SK-N-SH treated with all-trans-retinoic acid at 6 μM for 48 hours (cell line): ENCODE measurements around the gene WDR31.

Source experiments
- ATAC-seq: fragments of 200-7000 bp; cut with Tn5 transposase; 3 replicates; pipeline ENCODE4 v1.9.1; 2020; ENCODE audit warnings: mild to moderate bottlenecking, moderate library complexity
- BACH2 ChIP-seq: fragments of 250-450 bp; sonication (Bioruptor Pico); IDR thresholded peaks from 2 replicates; pipeline ENCODE4 v1.9.0; 2021; ENCODE audit warnings: mild to moderate bottlenecking, borderline replicate concordance
- CREB5 ChIP-seq: fragments of 250-450 bp; sonication (Bioruptor Pico); IDR thresholded peaks from 2 replicates; pipeline ENCODE4 v1.5.1; 2020; ENCODE audit warnings: low read depth, mild to moderate bottlenecking, moderate library complexity
- CSDC2 ChIP-seq: fragments of 250-450 bp; sonication (Bioruptor Pico); IDR thresholded peaks from 2 replicates; pipeline ENCODE4 v1.5.0; 2020; ENCODE audit warnings: mild to moderate bottlenecking, moderate library complexity
- CSRNP3 ChIP-seq: fragments of 250-450 bp; sonication (Bioruptor Pico); IDR thresholded peaks from 2 replicates; pipeline ENCODE4 v1.5.1; 2021; ENCODE audit warnings: mild to moderate bottlenecking, moderate library complexity
- ESRRG ChIP-seq: fragments of 250-450 bp; sonication (Bioruptor Pico); IDR thresholded peaks from 2 replicates; pipeline ENCODE4 v1.6.1; 2021; ENCODE audit warnings: mild to moderate bottlenecking
- GLIS3 ChIP-seq: fragments of 250-450 bp; sonication (Bioruptor Pico); IDR thresholded peaks from 2 replicates; pipeline ENCODE4 v1.5.0; 2020; ENCODE audit warnings: mild to moderate bottlenecking, moderate library complexity
- OSR1 ChIP-seq: fragments of 250-450 bp; sonication (Bioruptor Pico); IDR thresholded peaks from 2 replicates; pipeline ENCODE4 v1.8.0; 2022; ENCODE audit warnings: moderate library complexity, mild to moderate bottlenecking, inconsistent platforms
- POU6F1 ChIP-seq: fragments of 250-450 bp; sonication (Bioruptor Pico); IDR thresholded peaks from 2 replicates; pipeline ENCODE4 v1.8.0; 2021; ENCODE audit warnings: low read depth, mild to moderate bottlenecking, moderate library complexity, borderline replicate concordance
- PPARA ChIP-seq: fragments of 250-450 bp; sonication (Bioruptor Pico); IDR thresholded peaks from 2 replicates; pipeline ENCODE4 v1.5.0; 2020; ENCODE audit warnings: mild to moderate bottlenecking, borderline replicate concordance
- RARB ChIP-seq: fragments of 250-450 bp; sonication (Bioruptor Pico); IDR thresholded peaks from 2 replicates; pipeline ENCODE4 v1.8.0; 2021; ENCODE audit warnings: mild to moderate bottlenecking, moderate library complexity
- SNAI2 ChIP-seq: fragments of 250-450 bp; sonication (Bioruptor Pico); IDR thresholded peaks from 2 replicates; pipeline ENCODE4 v1.5.0; 2020; ENCODE audit warnings: mild to moderate bottlenecking, moderate library complexity
- TCF4 ChIP-seq: fragments of 250-450 bp; sonication (Bioruptor Pico); IDR thresholded peaks from 2 replicates; pipeline ENCODE4 v1.8.0; 2021; ENCODE audit warnings: mild to moderate bottlenecking, moderate library complexity, borderline replicate concordance
- TOX ChIP-seq: fragments of 250-450 bp; sonication (Bioruptor Pico); IDR thresholded peaks from 2 replicates; pipeline ENCODE4 v1.8.0; 2021; ENCODE audit warnings: mild to moderate bottlenecking, moderate library complexity, borderline replicate concordance
- TSHZ2 ChIP-seq: fragments of 250-450 bp; sonication (Bioruptor Pico); IDR thresholded peaks from 2 replicates; pipeline ENCODE4 v1.5.0; 2020; ENCODE audit warnings: mild to moderate bottlenecking, moderate library complexity
- ZC3H10 ChIP-seq: fragments of 250-450 bp; sonication (Bioruptor Pico); IDR thresholded peaks from 2 replicates; pipeline ENCODE4 v1.5.1; 2021; ENCODE audit warnings: mild to moderate bottlenecking, moderate library complexity
- ZFP3 ChIP-seq: fragments of 250-450 bp; sonication (Bioruptor Pico); IDR thresholded peaks from 2 replicates; pipeline ENCODE4 v1.5.0; 2020; ENCODE audit warnings: mild to moderate bottlenecking, moderate library complexity
- ZFP30 ChIP-seq: fragments of 450-650 bp; formaldehyde crosslinking; IDR thresholded peaks from 2 replicates; pipeline ENCODE4 v1.5.0; 2022; ENCODE audit warnings: mild to moderate bottlenecking, moderate library complexity
- ZNF565 ChIP-seq: fragments of 450-650 bp; formaldehyde crosslinking; conservative IDR thresholded peaks from 2 replicates; pipeline ENCODE4 v1.5.0; 2020; ENCODE audit warnings: low read depth, mild to moderate bottlenecking, moderate library complexity
- ZNF70 ChIP-seq: fragments of 450-650 bp; formaldehyde crosslinking; IDR thresholded peaks from 2 replicates; pipeline ENCODE4 v1.5.0; 2020; ENCODE audit warnings: mild to moderate bottlenecking, moderate library complexity

The WDR31 gene

GRCh38 chr9:113375057-113376023 lies 35.3 kb upstream of the WDR31 start:
- no peak for TF ChIP-seq ZFP3 (CRISPR knock-in tag)

GRCh38 chr9:113373676-113374392 lies 33.8 kb upstream of the WDR31 start:
- ATAC-seq = no peak
- TF ChIP-seq OSR1 (CRISPR knock-in tag) (no peak), GLIS3 (CRISPR knock-in tag) (no peak), TSHZ2 (CRISPR knock-in tag) (no peak), TCF4 (CRISPR knock-in tag) (no peak), ZNF70 (CRISPR knock-in tag) (no peak), ZFP30 (CRISPR knock-in tag) (no peak), RARB (CRISPR knock-in tag) (no peak), PPARA (CRISPR knock-in tag) (no peak), POU6F1 (CRISPR knock-in tag) (no peak), BACH2 (no peak), SNAI2 (CRISPR knock-in tag) (no peak), ZC3H10 (CRISPR knock-in tag) (no peak), CREB5 (no peak), TOX (CRISPR knock-in tag) (no peak), ZNF565 (CRISPR knock-in tag) (no peak), ESRRG (CRISPR knock-in tag) (no peak), CSDC2 (no peak), CSRNP3 (CRISPR knock-in tag) (no peak)

More at GRCh38 chr9:113375057-113376023, 35.3 kb upstream of the WDR31 start:
- ATAC-seq = no peak

GRCh38 chr9:113373256-113373655 lies 33.2 kb upstream of the WDR31 start:
- ATAC-seq = no peak
- TF ChIP-seq POU6F1 (CRISPR knock-in tag) = no peak
- no peak for TF ChIP-seq SNAI2 (CRISPR knock-in tag)
- no peak for TF ChIP-seq PPARA (CRISPR knock-in tag)
- no peak for TF ChIP-seq RARB (CRISPR knock-in tag)
